IPS-15b (cell line): Measurements from ENCODE around the gene ASF1B.

Source experiments
- H3K27me3 ChIP-seq: one replicate; pipeline ENCODE4 v1.6.1; 2013; ENCODE audit warnings: low read length; ENCODE audit not compliant: control insufficient read depth, insufficient read depth
- H3K36me3 ChIP-seq: one replicate; pipeline ENCODE4 v1.6.1; 2013; ENCODE audit warnings: low read length; ENCODE audit not compliant: control insufficient read depth, insufficient read depth
- H3K4me1 ChIP-seq: one replicate; pipeline ENCODE4 v1.6.1; 2013; ENCODE audit warnings: mild to moderate bottlenecking, low read length; ENCODE audit not compliant: control insufficient read depth, insufficient read depth
- H3K4me3 ChIP-seq: one replicate; pipeline ENCODE4 v1.5.1; 2013; ENCODE audit warnings: low read depth, low read length
- H3K9ac ChIP-seq: one replicate; pipeline ENCODE4 v1.6.1; 2013; ENCODE audit warnings: low read depth, mild to moderate bottlenecking, low read length
- H3K9me3 ChIP-seq: one replicate; pipeline ENCODE4 v1.6.1; 2013; ENCODE audit warnings: mild to moderate bottlenecking, low read length; ENCODE audit not compliant: control insufficient read depth, insufficient read depth

The ASF1B gene

GRCh38 chr19:14072535-14073260, 63.7 kb downstream of the ASF1B start, which contains the start of gene MISP3:
Gene MISP3, plus strand, starts transcription at chr19:14072786. Its CDS starts 524 bp downstream, at chr19:14073310.
- Histone ChIP-seq H3K4me3 (peak within 1 kb of the TSS; percentile 66), H3K9ac (no peak within 1 kb of the TSS), H3K27me3 (peaks cover 42% of the 10 kb centered on the region)

GRCh38 chr19:14070268-14071050, 65.9 kb downstream of the ASF1B start:
- H3K27me3 ChIP-seq: peaks cover 32% of the 10 kb centered on the region
- no peaks in the 10 kb centered on the region for H3K36me3 ChIP-seq
- no peak overlapping the region for H3K4me3 ChIP-seq
- no peaks in the 10 kb centered on the region for H3K4me1 ChIP-seq
- H3K9ac ChIP-seq: no peak overlapping the region
- no peaks in the 10 kb centered on the region for H3K9me3 ChIP-seq

More at GRCh38 chr19:14072535-14073260, 63.7 kb downstream of the ASF1B start, which contains the start of gene MISP3:
- Histone ChIP-seq H3K9me3 (no peaks in the 10 kb centered on the region), H3K4me1 (no peaks in the 10 kb centered on the region), H3K36me3 (no peaks in the 10 kb centered on the region)
